HG03571 (cell line): Measurements from ENCODE around the gene FAXDC2.
"Not testable (repeated sequence)": the region's sequence is repeated elsewhere in the genome, so short reads cannot be mapped to it uniquely, and the experiment has no call there.

Experiments
- ATAC-seq: cut with Tn5 transposase; IDR thresholded peaks from one replicate; pipeline ENCODE4 v1.9.1; 2021; ENCODE audit not compliant: unreplicated experiment

FAXDC2 gene

GRCh38 chr5:154832804-154833203 lies 17.6 kb downstream of the FAXDC2 start:
- not testable (repeated sequence) for ATAC-seq

- ATAC-seq, result no peak
Measured at GRCh38 chr5:154831451-154831850, 19.0 kb downstream of the FAXDC2 start.

GRCh38 chr5:154830596-154830995 lies 19.8 kb downstream of the FAXDC2 start:
- no peak for ATAC-seq

- no peak for ATAC-seq
Measured at GRCh38 chr5:154830219-154830595, 20.2 kb downstream of the FAXDC2 start.

GRCh38 chr5:154829589-154830218 lies 20.7 kb downstream of the FAXDC2 start:
- ATAC-seq, result no peak

GRCh38 chr5:154829181-154829588 lies 21.2 kb downstream of the FAXDC2 start:
- ATAC-seq, result no peak

- ATAC-seq, result no peak
Measured at GRCh38 chr5:154824070-154824469, 26.3 kb downstream of the FAXDC2 start.

GRCh38 chr5:154823605-154824004 lies 26.8 kb downstream of the FAXDC2 start:
- no peak for ATAC-seq

- ATAC-seq, result not testable (repeated sequence)
Measured at GRCh38 chr5:154822896-154823295, 27.5 kb downstream of the FAXDC2 start.

GRCh38 chr5:154820383-154820782 lies 30.0 kb downstream of the FAXDC2 start:
- ATAC-seq, result no peak

- no peak for ATAC-seq
Measured at GRCh38 chr5:154819546-154819945, 30.9 kb downstream of the FAXDC2 start.

- ATAC-seq, result no peak
Measured at GRCh38 chr5:154818471-154819116, 31.8 kb downstream of the FAXDC2 start.

GRCh38 chr5:154817815-154818214 lies 32.6 kb downstream of the FAXDC2 start:
- ATAC-seq, result no peak

GRCh38 chr5:154816891-154817492 lies 33.4 kb downstream of the FAXDC2 start:
- no peak for ATAC-seq

GRCh38 chr5:154815684-154816247 lies 34.6 kb downstream of the FAXDC2 start:
- no peak for ATAC-seq

- no peak for ATAC-seq
Measured at GRCh38 chr5:154815025-154815424, 35.4 kb downstream of the FAXDC2 start.

- ATAC-seq, result no peak
Measured at GRCh38 chr5:154813736-154814135, 36.7 kb downstream of the FAXDC2 start.

GRCh38 chr5:154813158-154813557 lies 37.2 kb downstream of the FAXDC2 start:
- ATAC-seq, result no peak

GRCh38 chr5:154811653-154812465 lies 38.5 kb downstream of the FAXDC2 start:
- no peak for ATAC-seq

- no peak for ATAC-seq
Measured at GRCh38 chr5:154811239-154811638, 39.2 kb downstream of the FAXDC2 start.

- no peak for ATAC-seq
Measured at GRCh38 chr5:154806176-154806575, 44.2 kb downstream of the FAXDC2 start.
